Measurements from ENCODE around the gene ILDR1.

ILDR1 gene

GRCh38 chr3:121996441-121996840, 25.6 kb downstream of the ILDR1 start:
- no peak overlapping the region for H3K4me3 ChIP-seq (replicated peaks; ENCODE audit: low read depth, low read length)
- H3K36me3 ChIP-seq (ENCODE audit: control insufficient read depth, insufficient read depth, low read length): peaks cover 24% of the 10 kb centered on the region
- no peaks in the 10 kb centered on the region for H3K27me3 ChIP-seq (replicated peaks; ENCODE audit: control insufficient read depth, insufficient read depth, low read length)
- TF ChIP-seq CTCF (IDR thresholded peaks at IDR 0.05; ENCODE audit: insufficient read depth, low read length, poor library complexity, severe bottlenecking): no peak
- DNase-seq (ENCODE audit: extremely low read depth, insufficient read length): no peak

GRCh38 chr3:121995161-121996137, 26.6 kb downstream of the ILDR1 start:
- Histone ChIP-seq H3K27me3 (replicated peaks; ENCODE audit: control insufficient read depth, insufficient read depth, low read length) (no peaks in the 10 kb centered on the region), H3K36me3 (ENCODE audit: control insufficient read depth, insufficient read depth, low read length) (peaks cover 18% of the 10 kb centered on the region), H3K4me3 (replicated peaks; ENCODE audit: low read depth, low read length) (no peak overlapping the region)
- peak; percentile 70 for TF ChIP-seq CTCF (IDR thresholded peaks at IDR 0.05; ENCODE audit: insufficient read depth, low read length, poor library complexity, severe bottlenecking)
- DNase-seq (ENCODE audit: extremely low read depth, insufficient read length): peak; percentile 60

DNA sequence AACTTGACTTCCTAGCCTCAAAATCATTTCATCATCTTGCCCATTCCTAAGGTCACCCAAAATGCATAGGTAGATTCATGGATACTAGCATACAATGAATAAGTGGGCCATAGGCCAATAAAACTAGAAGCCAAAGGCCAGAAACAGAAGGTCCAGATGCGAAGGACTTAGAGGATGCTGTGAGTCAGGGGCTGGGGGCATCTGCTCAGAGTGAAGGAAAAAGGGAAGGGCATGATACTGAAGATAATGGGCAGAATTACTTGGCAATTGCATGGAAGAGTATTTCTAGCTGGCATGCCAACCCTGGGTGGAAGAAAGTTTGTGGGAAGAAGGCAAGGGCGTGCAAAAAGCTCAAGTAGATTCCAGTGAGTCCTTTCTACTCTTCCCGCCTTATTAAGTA, 27.5 kb downstream of the ILDR1 start:
- no peak for TF ChIP-seq CTCF (IDR thresholded peaks at IDR 0.05; ENCODE audit: insufficient read depth, low read length, poor library complexity, severe bottlenecking)
- Histone ChIP-seq H3K36me3 (ENCODE audit: control insufficient read depth, insufficient read depth, low read length) (peaks cover 18% of the 10 kb centered on the region), H3K27me3 (replicated peaks; ENCODE audit: control insufficient read depth, insufficient read depth, low read length) (no peaks in the 10 kb centered on the region), H3K4me3 (replicated peaks; ENCODE audit: low read depth, low read length) (no peak overlapping the region)
- no peak for DNase-seq (ENCODE audit: extremely low read depth, insufficient read length)

GRCh38 chr3:121992601-121993560, 29.2 kb downstream of the ILDR1 start:
- DNase-seq (ENCODE audit: extremely low read depth, insufficient read length): peak; percentile 64
- Histone ChIP-seq H3K36me3 (ENCODE audit: control insufficient read depth, insufficient read depth, low read length) (peaks cover 16% of the 10 kb centered on the region), H3K27me3 (replicated peaks; ENCODE audit: control insufficient read depth, insufficient read depth, low read length) (no peaks in the 10 kb centered on the region), H3K4me3 (replicated peaks; ENCODE audit: low read depth, low read length) (no peak overlapping the region)
- TF ChIP-seq CTCF (IDR thresholded peaks at IDR 0.05; ENCODE audit: insufficient read depth, low read length, poor library complexity, severe bottlenecking): no peak

DNA sequence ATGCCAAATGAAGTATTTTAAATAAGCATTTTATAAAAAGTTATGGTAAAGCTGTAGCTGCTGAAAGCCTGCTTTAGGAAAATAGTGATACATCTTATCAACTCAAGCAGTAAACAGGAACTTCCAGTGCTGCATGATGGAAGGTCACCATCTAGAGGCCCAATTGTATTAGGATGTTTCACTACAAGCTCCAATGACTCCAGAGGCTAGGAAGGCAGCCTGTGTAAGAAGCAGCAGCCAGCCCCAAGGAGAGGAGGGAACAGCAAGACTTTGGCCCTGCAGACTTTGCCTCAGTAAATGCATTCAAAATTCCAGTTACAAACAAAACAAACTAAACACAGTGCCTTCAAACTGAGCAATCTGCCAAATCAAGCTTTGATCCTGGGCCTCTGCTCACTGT, 32.1 kb downstream of the ILDR1 start:
- DNase-seq (ENCODE audit: extremely low read depth, insufficient read length): no peak
- no peak for TF ChIP-seq CTCF (IDR thresholded peaks at IDR 0.05; ENCODE audit: insufficient read depth, low read length, poor library complexity, severe bottlenecking)
- Histone ChIP-seq H3K4me3 (replicated peaks; ENCODE audit: low read depth, low read length) (no peak overlapping the region), H3K36me3 (ENCODE audit: control insufficient read depth, insufficient read depth, low read length) (peaks cover 27% of the 10 kb centered on the region), H3K27me3 (replicated peaks; ENCODE audit: control insufficient read depth, insufficient read depth, low read length) (no peaks in the 10 kb centered on the region)
